HG02981 (cell line): Measurements from ENCODE around the gene DDR1.
A peak's percentile ranks its signal among the peaks of the same experiment; 100 is the strongest.
"Not testable (repeated sequence)": the region's sequence is repeated elsewhere in the genome, so short reads cannot be mapped to it uniquely, and the experiment has no call there.

Experiments
- ATAC-seq: cut with Tn5 transposase; IDR thresholded peaks from one replicate; pipeline ENCODE4 v1.9.1; 2021; ENCODE audit warnings: mild to moderate bottlenecking, moderate library complexity; ENCODE audit not compliant: unreplicated experiment

DDR1 gene

DNA sequence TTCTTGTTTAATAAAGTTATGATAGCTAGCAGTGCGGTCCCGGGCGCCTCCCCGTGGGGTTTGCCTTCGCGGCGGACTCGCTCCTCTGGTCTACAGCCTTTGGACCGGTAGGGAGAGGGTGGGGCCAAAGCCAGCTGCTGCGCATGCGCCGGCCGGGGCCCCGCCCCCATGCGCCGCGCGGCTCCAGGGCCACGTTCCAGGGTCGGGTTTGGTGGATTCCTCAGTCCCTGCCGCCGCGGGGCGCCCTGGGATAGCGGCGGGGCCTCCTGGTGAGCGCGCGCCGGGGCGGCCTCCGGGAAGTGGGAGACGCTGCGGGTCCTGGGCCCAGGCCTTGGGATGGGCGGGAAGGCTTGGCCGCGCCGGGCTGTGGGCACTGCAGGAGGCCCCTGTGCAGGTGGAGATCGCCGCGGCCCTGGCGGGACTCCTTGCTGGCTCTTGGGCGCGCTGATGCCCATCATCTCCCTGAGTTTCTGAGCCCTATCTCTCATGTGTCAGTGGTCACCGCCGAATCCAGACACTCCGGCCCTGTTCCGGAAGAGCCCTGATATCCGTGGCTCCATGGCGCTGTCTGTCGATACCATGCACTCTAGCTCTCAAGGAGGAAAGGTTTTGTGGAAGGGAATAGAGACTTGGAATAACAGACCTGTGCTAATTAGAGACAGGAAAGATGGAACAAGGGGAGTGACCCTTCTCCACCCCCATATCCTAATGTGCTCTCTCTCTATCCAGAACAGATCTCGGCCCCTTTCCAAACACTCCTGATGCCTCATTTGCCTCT lies 29.9 kb downstream of the DDR1 start, which contains the start of gene VARS2:
VARS2 (plus strand) TSS at position 163 of the 778 bp plus-strand sequence; CDS start at position 762, 599 bp downstream.
- peak; percentile 76 for ATAC-seq

DNA sequence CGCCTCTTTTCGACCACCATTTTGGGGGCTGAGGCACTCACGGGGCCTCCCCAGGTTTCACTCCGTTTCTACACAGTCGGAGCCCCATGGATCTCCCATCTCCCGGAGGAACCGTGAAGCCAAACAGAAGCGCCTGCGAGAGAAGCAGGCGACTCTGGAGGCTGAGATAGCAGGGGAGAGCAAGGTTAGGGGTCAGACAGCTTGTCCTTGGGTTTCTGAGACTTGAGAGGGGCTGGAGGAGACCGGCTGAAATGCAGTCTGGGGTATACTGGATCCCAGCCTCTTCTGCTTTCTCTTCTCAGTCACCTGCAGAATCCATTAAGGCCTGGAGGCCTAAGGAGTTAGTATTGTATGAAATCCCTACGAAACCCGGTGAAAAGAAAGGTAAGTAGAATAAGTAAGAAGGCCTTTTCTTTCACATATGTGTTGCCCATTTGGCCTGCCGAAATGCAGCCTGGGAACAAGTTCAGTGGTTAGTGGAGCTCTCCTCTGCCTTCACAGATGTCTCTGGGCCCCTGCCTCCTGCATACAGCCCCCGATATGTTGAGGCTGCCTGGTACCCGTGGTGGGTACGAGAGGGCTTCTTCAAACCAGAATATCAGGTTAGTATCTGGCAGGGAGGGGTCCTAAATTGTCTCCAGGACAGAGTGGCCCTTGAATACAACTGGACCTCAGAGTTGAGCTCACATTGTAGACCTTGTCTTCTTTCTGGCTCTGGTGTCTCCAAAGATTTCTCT lies 30.7 kb downstream of the DDR1 start:
- ATAC-seq, result no peak

DNA sequence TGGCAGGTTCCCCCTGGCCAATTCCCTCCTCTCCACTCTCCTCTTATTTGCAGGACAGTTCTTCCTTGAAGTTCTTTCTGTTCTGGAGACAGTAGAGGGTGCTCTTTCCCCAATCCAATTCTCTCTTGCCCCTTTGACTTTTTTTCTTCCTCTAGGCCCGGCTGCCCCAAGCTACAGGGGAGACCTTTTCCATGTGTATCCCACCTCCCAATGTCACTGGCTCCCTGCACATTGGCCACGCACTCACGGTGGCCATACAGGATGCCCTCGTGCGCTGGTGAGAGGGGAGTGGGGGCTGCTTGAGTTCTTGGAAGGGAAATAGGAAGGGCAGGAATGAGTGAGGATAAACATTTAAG lies 31.2 kb downstream of the DDR1 start:
- no peak for ATAC-seq

- no peak for ATAC-seq
Observed at GRCh38 chr6:30917041-30917440, 32.7 kb downstream of the DDR1 start.

DNA sequence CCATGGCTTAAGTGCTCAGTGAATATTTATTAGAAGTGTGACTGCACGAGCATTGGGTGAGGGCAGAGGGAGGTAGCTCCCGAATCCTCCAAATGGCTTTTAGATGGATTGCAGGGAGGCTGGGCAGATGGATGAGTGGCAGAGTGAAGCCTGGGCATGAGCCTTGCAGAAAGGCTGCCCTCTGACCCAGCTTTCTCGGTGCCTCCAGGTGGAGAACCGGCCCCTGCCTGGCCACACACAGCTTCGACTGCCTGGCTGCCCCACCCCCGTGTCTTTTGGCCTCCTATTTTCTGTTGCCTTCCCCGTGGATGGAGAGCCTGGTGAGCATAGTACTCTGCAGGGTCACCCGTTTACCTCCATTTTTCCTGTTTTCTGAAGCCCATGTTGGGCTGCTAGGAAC lies 33.2 kb downstream of the DDR1 start:
- no peak for ATAC-seq

DNA sequence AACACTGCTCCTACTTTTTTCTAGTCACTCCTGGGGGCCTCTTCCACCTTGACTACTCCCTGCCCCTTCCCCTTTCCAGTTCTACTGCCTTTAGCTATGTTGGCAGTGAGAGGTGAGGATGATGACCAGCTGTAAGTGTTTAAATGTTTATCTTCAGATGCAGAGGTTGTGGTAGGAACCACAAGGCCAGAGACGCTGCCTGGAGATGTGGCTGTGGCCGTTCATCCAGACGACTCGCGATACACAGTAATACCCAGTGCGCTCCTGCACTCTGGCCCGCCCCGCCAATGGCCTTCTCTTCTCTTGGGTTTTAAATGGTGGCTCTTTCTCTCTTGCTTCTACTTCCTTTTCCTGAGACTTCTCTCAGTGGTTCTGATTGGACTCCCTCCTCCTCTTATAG lies 34.4 kb downstream of the DDR1 start:
- no peak for ATAC-seq

DNA sequence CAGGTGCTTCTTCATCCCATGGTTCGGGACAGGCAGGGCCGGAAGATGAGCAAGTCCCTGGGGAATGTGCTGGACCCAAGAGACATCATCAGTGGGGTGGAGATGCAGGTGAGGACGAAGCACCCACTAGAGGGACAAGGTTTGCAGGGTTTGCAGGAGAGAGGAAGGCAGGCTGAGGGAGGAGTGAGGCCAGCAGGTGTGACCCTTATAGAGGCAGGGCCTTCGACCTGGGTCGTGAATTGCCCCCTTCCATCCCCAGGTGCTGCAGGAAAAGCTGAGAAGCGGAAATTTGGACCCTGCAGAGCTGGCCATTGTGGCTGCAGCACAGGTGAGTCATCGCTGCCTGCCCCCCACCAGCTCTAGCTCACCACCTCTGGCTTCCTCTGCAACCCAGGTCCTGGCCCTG lies 38.1 kb downstream of the DDR1 start:
- no peak for ATAC-seq

- not testable (repeated sequence) for ATAC-seq
Observed at GRCh38 chr6:30924040-30924627, 39.8 kb downstream of the DDR1 start.

DNA sequence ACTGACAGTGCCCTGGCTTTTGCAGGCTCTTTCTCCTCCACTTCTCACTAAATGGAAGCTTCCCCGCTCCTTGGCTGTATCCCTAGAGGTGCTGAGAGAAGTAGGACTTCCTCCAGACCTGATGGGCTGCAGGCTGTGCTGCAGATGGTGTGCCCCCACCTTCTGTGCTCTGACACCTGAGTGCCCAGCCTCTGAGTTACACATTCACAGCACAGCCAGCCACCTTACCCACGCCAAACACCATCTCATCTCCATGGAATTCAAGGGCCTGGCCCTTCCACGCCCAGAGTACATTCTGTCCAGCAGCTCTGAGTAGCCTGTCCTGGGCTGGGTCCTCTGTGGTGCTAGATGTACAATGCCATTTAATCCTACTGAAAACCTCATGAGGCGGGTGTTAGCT lies 42.3 kb downstream of the DDR1 start:
- no peak for ATAC-seq

DNA sequence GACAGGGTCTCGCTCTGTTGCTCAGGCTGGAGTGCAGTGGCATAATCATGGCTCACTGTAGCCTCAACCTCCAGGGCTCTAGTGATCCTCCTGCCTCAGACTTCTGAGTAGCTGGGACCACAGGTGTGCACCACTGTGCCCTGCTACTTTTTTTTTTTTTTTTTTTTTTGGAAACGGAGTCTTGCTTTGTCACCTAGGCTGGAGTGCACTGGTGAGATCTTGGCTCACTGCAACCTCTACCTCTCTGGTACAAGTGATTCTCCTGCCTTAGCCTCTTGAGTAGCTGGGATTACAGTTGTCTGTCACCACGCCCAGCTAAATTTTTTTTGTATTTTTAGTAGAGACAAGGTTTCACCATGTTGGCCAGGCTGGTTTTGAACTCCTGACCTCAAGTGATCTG lies 42.8 kb downstream of the DDR1 start:
- not testable (repeated sequence) for ATAC-seq

DNA sequence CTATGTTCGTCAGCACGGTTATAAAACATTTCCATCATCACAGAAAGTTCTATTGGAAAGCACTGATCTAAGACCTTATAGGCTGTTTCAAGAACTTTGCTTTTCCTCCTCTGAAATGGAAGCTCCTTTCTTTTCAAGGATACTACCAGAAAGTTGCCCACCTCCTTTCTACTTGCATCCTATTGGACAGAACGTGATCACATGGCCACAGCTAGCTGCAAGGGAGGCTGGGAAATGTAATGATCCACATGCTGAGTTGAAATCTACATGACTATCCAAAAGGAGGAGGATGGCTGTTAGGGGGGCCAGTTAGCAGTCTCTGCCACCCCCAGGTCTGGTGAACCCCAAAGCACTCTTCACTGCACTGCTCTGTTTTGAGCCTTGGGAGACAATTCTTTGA lies 44.4 kb downstream of the DDR1 start:
- ATAC-seq, result no peak

GRCh38 chr6:30930506-30930905 lies 46.2 kb downstream of the DDR1 start:
- no peak for ATAC-seq

- no peak for ATAC-seq
Observed at GRCh38 chr6:30931272-30931671, 47.0 kb downstream of the DDR1 start.

GRCh38 chr6:30931969-30932645 lies 47.8 kb downstream of the DDR1 start, which contains the start of gene SFTA2:
TSS of gene SFTA2 (minus strand) at chr6:30932170. CDS start at chr6:30932096, 74 bp downstream.
- no peak for ATAC-seq

DNA sequence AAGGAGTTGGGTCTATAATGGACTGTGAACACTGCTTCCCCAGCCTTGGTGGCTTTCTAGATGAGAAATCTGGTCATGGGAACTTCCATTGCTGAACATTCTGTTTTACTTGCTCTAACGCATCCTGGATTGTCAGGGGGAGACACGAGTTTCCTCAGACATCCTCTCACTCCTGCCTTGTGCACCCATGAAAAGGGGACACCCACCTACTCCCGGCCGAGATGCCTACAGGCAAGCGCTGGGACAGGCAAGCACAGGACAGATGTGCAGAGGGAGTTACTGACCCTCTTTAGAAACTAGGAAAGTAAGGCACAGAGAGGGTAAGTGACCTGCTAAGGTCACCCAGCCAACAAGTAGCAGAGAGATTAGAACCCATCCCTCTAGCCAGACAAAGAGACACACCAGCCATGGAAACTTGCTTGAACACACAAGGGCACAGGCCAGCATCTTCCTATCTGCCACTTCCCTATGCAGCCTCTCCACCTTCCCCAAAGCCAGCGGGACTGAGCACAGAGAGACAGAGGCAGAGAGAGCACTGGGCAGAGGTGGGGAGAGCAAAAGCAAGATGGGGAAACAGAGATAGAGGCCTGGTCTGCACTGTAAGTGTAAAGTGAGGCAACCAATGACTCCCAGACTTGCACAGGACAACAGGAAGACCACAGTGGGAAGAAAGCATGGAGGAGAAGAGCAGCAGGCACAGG lies 48.5 kb downstream of the DDR1 start:
- ATAC-seq, result no peak

GRCh38 chr6:30935018-30935417 lies 50.7 kb downstream of the DDR1 start:
- ATAC-seq, result no peak

GRCh38 chr6:30937265-30937664 lies 52.9 kb downstream of the DDR1 start:
- ATAC-seq, result no peak

- no peak for ATAC-seq
Observed at GRCh38 chr6:30938730-30939129, 54.4 kb downstream of the DDR1 start.

- no peak for ATAC-seq
Observed at GRCh38 chr6:30939473-30939872, 55.2 kb downstream of the DDR1 start.

DNA sequence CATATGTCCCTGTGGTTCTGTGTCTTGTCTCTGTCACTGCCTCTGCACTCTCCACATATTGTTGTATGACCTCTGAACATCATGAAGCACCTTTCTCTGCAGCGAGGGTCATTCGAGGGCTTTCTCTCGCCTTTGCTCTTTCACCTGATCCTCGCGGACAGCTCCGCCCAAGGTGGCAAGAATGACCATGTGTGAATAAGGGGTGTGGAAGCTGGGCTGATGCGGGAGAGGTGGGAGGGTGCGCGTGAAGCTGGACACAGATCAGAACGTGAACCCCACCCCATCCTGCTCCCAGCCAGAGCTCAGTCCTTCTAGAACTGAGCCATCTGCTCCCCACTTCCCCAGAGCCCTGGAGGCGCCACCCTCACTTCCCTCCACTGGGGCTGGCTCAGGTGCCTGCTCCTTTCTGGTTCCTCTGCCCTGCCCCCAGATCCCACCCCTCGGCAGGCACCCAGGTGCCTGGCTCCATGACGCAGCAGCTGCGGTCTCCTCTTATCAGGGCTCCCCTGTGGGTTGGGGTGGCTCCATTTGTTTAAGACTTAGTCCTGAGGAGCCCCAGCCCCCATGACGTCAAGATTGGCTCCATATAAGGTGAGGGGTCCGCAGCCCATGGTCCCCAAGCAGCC lies 56.2 kb downstream of the DDR1 start, which contains the start of gene MUCL3:
MUCL3 (plus strand) TSS at position 613 of the 626 bp plus-strand sequence. CDS start 27 bp downstream, outside the sequence.
- no peak for ATAC-seq
